Stimulated activated CD4-positive, alpha-beta T cell treated with anti-CD3 and anti-CD28 coated beads, Interleukin-4, amount 100 ng/mL, for 24 hours (primary cell): ENCODE data around the gene PECR.
"Not testable (repeated sequence)": the region's sequence is repeated elsewhere in the genome, so short reads cannot be mapped to it uniquely, and the experiment has no call there.

Source experiments
- DNase-seq: peaks from one replicate; pipeline ENCODE4 v3.0.0-alpha.2; 2020

Gene PECR

GRCh38 chr2:215994911-215995310, 86.7 kb downstream of the PECR start:
- no peak for DNase-seq

GRCh38 chr2:215988556-215989207, 92.9 kb downstream of the PECR start:
- DNase-seq = not testable (repeated sequence)
